HG03442 (cell line): Measurements from ENCODE around the gene NTRK2.

Experiments used
- ATAC-seq: cut with Tn5 transposase; IDR thresholded peaks from one replicate; pipeline ENCODE4 v1.9.1; 2021; ENCODE audit warnings: mild to moderate bottlenecking, moderate library complexity; ENCODE audit not compliant: unreplicated experiment

Gene NTRK2

DNA sequence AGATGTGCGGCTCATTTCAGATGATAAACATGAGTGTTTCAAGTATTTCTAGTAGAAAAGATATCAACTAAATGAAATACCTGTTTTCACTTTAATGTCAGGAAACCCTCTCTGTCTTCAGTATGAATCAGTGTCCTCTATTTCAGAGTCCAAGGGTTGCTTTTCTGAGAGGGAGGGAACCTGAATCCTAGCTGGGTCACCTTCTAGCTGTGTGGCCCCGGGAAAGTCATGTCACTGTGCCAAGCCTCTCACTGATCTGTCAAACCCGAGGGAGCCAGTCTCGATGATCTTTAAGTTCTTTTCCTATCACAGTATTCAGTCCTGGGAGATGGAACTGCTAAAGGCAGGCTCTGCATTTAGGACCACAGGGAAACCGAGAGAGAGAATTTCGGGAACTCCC is 258.9 kb downstream of the NTRK2 start:
- ATAC-seq: no peak

DNA sequence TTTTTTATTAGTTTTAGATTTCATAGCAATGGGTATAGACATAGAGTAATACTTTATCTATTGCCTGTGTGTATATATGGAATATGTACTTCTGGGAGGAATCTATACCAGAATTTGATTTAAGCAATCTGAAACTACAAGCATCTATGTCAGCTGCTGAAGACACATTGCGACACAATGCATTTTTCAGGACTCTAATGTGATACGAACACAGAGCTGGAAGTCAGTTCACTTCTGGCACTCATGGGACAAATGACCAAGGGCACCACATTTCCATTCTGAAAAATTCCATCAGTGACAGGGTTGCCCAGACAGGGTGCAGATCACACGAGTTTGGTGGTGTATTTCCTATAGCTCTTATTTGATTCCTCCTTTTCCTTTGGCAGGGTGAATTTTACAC is 259.5 kb downstream of the NTRK2 start:
- no peak for ATAC-seq

DNA sequence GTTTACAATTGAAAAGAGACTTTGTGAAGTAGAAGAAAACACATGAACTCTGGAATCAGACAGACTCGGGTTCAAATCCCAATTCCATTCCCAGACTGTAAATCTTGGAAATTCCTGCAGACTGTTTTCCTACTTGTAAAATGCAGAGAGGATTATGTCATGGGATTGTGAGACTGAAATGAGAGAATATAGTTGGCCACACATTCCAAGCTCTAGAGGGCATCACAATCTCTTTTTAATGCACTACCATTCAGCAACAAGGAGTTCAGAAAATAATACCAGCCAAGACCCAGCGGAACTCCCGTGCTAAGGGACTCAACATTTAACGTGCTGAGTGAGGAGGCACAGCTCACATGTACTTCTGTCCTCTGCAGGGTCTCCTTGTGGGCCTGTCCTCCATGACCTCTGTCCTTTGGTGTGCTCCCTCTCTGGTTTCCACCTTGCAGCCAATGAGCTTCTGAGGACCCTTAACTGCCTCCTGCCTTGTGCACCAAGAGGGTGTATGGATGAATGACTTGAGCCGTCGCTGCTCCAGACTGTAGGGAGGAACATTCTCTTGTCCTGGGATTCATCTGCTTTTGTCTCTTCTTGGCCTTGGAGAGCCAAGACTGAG is 263.5 kb downstream of the NTRK2 start:
- no peak for ATAC-seq

DNA sequence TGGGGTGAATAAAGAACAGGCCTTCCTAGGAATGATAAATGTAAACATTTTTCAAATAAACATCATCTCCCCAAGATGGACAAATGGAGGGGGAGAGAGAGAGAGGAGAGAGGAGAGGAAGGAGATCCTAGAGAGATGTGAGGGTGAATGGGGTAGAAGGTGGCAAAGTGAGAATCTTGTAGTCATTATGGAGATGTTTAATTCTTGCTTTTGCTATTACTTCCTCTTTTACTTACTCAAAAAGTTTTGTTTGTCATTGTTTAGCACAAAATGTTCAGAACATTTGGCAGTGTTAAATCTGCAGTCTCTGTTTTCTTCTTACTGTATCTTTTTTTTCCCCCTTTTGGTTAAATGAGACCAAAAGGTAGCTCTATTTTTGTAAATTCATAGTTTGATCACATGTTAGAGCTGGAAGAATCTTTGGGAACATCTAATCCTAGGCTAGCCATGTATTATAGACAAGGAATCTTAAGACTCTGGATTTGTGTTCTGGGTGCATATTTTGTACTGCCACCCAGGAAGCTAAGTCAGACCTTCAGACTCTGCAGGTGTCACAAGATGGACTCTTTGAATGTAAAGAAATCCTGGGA is 266.1 kb downstream of the NTRK2 start:
- no peak for ATAC-seq

DNA sequence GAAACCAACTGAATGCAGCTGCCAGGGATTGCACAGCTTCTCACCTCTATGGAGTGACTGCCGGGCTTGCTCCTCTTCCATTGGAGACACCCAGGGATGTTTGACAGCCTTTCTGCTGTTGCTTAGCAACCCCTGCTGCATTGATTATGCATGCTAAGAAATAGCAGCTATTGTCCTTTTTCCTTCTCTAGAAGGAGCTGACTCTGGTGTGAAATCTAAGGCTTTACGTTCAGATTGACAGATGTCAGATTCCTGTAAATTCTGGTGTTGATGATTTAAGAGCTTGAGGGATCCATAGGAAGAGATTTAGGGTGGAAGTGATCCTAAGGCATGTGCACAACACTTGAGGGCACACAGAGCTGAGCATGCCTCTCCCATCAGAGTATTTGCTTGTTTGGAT is 267.7 kb downstream of the NTRK2 start:
- ATAC-seq: no peak

DNA sequence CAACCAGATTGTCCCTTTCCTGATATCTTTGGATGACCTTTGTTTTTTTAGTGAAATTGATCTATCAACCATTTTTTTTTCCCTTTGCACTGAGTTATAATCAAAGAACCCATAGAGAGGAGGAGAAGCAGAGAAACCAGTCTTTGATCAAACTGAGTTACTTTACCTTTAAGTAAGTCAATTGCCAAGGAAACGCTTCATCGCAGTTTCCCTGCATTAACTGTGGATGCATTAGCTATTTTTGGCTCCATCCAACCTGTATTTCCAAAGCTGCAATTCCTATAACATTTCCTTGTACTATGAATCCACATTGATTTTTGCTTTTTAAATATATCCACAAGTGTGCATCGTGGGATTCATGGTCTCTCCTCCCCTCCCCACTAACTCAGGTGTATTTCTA is 268.1 kb downstream of the NTRK2 start:
- no peak for ATAC-seq

DNA sequence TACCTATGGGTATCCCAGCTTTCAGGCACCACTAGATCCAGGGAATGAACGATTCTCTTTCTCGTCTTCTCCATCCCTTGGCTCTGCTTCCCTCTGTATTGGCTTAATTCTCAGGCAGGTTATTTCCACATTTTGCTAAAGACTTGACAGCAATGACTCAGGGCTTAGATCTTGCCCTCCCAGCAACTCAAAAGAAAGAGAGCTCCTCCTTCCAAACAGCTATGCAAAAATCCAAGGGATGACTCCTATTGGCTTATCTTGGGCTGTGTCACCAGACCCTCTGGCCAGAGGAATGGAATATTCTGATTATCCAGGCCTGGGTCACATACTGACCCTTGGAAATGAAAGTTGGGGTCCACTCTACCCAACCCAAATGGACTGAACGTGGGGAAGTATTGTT is 270.2 kb downstream of the NTRK2 start:
- ATAC-seq: no peak

DNA sequence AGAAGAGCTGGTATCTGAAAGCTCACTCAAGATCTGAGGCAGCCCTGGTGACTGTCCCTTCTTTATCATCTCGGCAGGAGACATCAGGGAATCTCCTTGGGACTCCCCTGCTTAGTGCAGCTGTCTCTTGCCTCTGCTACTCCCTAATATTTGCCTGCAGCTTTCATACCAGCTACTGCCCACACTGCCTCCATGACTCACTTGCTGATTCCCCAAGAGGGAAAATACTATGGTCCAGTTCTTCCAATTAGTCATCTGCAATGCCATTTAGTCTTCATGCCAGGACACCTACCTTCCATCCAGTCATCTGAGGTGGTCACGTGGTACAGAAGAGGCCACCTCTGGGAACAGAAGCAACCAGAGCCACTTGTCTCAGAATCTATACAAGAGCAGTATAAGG is 270.8 kb downstream of the NTRK2 start:
- no peak for ATAC-seq

DNA sequence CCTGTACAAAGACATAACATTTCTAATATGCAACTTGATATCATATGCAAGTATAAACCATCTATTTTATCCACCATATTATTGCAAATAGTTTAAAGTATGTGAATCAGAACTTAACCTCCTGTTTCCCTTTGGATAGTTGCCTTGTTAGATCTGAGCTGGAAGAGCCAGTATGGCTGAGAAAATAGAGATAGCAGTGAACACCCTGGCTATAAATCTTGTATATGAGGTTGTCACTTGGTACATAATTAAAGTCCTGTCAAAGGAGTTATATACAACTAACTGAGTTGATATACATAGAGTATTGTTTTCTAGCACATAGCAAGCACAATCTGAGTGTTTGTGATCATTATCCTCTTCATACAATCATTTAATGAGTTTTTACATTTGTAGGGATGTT is 272.3 kb downstream of the NTRK2 start:
- ATAC-seq: no peak

DNA sequence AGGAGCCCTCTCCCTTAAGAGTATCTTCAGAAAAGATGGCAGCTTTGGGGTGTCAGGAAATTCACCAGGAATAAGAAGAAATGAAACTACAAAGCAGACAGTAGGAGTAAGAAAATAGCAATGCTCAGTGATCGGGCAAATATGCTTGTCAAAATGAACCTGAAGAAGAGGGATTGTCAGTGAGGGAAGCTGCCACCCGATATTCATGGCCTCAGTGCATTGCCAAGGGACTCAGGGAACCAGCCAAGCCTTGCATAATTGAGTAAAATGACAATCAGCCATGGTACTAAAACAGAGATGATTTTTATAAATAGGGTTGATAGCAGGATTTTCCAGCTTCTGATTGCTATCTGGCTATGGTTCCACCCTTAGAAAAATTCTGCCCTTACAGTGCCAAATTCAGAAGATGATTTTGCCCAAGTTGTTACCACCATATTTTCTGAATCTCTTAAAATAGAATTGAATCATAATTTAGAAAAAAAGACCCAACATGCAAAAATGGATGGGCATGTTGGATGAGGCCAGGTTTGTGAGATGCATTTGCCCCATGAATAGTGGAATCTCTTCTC is 274.0 kb downstream of the NTRK2 start:
- ATAC-seq: no peak

DNA sequence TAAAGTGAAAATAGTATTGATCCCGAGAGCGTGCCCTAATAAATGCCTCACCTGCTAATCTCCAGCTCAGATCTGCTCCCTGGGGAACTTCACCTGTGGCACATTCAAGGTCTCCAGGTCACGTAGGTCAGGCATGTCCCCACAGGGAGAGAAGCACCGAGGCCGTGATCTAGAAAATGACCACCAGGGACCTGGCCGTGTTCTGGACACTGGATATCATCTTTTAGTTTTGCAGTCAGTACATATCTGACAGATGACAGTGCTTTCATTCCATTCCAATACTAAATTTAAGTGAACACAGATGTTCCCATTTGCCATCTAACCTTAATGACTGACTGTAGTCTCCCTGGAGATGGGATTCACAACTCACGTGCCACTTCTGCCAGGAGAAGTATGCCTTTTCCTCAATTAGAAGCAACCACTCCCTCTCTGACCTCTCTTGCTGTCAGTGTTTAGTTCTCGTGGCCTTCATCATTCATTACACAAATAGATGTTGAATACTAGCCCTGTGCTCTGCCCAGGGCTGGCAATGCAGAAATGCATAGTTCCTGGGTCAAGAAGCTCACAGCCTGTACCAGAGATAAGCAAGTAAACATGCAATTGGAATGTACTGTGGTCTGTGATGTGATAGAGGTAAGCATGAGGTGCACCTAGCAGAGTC is 276.5 kb downstream of the NTRK2 start:
- ATAC-seq: no peak

DNA sequence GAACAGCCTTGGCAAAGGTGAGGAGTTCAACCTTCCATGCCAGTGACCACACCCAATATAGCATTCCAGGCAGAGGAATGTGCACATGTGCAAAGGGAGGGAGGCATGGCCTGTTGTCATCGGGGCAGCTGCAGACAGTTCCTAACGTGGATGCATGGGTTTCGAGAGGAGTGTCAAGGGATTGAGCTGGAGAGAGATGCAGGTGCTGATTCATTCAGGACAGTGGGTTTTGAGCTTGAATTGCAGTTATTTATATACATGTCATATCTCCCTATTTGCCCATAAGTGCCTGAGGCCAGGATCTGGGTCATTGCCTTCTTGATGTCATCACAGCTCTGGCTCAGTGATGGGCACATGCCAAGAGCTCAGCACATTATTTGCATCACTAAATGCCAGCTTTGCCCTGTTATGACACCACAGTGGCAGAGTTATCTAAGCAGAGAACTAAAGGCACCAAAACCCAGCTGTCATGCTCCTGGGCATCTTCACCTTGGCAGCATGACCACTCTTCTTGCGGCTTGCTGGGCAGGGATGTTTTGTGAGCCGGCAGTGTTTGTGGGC is 278.0 kb downstream of the NTRK2 start:
- ATAC-seq: no peak

DNA sequence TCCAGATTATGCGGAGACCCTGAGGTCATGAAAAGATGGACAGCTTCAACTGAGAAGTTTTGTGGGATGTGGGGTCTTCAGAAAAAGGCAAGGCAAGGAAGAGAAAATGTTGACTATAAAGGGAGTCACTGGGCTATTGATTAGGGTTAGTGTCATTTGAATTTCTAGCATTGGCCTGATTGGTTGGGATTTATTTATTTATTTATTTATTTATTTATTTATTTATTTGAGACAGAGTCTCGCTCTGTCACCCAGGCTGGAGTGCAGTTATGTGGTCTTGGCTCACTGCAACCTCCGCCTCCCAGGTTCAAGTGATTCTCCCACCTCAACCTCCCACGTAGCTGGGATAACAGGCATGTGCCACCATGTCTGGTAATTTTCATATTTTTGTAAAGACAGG is 279.7 kb downstream of the NTRK2 start:
- no peak for ATAC-seq

DNA sequence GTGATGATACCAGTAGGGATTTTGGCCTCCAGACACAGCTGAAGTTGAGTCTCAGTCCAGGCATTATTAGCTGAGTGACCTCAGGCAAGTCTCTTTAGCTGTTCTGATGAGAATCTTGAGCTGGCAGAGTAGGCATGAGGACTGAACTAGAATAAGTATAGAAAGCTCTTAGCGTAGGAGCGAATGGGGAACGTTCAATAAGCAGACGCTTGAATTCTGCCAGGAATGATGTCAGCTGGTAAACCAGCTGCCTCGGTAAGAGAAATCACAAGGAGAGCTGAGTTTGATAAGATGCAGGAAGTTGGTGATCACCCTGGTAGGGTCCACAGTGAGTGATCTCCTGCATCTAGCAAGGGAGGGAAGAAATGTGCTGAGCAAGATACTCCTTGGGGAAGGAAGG is 280.4 kb downstream of the NTRK2 start:
- no peak for ATAC-seq

DNA sequence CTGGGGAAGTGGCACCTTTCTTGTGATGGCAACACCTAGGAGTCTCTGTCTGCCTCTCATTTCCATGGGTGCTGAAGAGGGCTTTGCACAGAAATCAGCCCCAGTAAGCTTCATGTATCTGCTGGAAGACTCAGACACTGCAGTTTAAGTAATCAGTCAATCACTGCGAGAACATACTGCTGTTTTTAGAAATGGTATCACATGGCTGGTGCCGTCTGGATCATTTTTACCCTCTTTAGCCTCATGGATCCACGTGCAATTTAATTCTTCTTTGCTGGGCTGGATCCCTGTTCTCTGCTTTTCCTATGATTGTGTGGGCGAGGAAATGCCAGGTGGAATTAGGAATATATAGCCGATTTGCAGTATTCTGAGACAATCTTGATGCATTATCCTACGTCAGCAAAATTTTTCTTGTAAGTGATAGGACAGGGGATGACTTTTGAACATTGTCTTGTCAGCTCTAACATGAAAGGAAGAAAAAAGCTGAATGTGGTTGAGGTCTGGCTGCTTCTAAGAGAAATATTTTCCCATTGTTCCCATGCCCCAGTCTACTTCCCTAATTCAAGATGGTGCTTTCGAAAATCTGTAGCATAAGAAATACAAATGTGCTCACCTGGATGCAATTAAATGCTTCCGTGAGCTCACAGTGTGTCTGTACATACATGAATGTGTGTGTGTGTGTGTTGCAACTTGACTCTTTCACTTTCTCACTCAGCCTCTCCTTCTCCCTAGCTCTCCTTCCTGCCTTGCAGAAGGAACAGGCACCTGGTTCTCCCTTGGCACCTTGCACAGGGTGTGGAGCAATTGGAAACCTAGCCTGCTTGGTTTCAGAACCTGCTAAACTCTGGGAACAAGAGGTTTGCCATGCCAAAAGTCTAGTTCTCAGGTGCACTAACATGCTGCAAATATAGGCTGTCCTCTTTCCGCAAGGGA is 281.6 kb downstream of the NTRK2 start:
- ATAC-seq: no peak

DNA sequence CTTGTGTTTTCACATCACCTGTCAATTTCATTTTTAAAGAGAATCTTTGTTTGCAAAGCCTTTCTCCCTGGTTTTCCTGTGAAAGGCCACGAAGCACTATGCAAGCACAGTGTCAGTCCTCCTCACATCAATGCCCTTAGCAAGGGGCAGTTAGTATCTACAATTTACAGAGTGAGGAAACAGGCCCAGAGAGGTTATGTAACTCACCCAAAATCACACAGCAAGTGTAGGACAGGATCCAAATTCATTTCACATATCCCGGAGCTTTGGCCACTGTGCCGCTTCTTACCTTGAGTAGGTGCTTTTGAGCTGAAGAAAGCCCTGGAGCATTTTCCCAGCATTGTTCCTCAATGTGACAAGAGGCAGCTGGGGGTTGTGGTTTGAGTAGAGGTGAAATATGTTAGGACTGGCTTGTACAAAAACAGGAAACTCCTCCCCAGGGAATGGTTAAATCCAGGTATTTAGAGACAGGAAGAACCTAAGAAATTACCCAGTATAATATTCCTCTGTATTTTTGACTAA is 283.8 kb downstream of the NTRK2 start:
- ATAC-seq: no peak

DNA sequence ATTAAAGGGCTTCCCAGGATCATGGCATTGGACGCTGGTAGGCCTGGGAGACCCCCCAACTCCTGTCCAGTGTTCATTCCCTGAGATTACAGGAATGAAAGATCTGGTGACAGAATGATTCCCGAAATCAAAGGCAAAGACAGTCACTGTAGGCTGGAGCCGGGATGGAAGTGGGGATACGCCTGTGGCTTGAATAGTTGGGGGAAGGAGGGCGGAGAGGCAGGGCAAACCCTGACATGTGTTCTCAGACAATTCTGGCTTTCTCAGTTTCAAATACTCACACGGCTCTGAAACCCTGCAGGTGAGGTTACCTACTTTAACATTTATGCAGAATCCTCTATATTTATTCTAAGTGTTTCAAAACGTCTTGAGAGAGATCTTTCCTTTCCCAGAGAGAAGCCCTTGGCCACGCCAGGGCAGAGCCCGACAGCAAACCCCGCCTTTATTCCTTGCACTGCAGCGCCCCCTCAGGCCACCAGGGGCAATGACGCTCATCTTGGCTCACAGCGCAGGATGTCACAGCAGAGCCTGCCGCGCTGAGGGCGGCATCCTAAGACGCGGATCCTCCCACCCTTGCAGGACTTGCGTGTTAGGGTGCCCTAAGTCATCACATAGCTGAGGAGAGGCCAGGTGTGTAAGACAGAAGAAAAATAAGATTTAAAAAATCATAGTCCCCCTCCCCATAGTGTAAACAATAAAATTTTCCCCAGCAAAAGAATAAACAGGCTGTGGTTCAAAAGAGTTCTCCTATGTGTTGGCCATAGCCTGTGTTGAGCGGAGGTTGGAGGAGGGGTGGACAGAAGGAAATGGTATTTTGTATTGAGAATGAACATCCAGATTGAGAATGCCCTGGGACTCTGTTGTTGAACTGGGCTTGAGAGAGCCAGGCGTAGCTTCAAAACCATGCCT is 284.5 kb downstream of the NTRK2 start:
- ATAC-seq: peak; percentile 95

DNA sequence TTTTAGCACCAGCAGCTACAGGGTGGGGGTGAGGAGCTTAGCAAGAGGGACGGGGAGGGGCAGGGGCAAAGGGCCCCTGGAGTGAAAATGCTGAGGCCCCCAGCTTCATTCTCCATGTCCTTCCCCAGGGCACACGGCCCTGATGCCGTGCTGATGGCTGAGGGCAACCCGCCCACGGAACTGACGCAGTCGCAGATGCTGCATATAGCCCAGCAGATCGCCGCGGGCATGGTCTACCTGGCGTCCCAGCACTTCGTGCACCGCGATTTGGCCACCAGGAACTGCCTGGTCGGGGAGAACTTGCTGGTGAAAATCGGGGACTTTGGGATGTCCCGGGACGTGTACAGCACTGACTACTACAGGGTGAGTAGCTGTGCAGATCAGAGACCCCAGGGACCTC is 285.6 kb downstream of the NTRK2 start:
- no peak for ATAC-seq

DNA sequence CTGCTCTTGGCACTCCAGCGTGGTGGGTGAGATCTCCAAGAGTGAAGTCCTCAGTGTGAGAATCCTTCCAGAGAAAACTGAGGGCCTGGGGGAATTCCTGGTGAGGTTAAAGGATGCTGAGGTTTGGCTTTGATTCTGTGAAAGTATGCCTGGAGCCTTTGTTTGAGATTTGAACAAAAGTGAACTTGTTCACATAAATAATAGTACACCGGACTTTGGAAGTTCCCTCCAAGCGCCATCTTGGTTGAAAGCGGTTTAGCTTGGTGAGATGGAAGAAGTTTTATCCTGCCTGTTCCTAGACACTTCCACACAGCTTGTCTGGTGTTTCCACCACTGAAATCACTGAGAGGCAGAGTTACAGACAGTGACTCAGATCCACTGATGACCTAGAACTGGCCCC is 286.4 kb downstream of the NTRK2 start:
- no peak for ATAC-seq

DNA sequence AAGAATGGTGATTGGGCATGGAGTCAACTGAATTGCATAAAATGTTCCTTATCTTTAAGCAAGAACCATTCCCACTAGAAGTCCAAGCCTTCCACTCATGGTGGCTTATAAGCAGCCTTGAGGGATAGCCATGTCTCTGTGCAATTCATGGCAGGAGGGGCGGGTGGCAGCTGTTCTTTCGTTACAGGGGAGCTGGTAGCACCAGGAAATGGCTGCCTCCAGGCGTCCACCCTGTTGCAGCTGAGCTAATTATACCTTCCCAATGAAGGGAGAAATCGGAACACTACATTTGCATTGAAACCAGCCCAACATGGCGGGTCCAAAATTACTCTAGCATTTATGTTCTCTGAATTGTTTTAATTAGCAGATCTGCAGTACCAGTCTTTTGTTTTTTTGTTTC is 289.8 kb downstream of the NTRK2 start:
- ATAC-seq: no peak
